A549 (cell line): ENCODE measurements around the gene SEMA5A.

Source experiments
- CHD2 ChIP-seq: fragments of 150-350 bp; IDR thresholded peaks from 2 replicates; pipeline ENCODE4 v1.6.1; 2014; ENCODE audit warnings: low read length; ENCODE audit not compliant: partially characterized antibody
- EP300 ChIP-seq, 2 experiments: fragments of >200 bp; sonication (Bioruptor Twin); formaldehyde crosslinking; IDR thresholded peaks; 2 replicates in 1 of 2; 3 replicates in 1 of 2; pipeline ENCODE4 v1.6.1; 2016 to 2017
- HDAC2 ChIP-seq: fragments of 200-600 bp; sonication (generic); IDR thresholded peaks from 2 replicates; pipeline ENCODE4 v1.6.1; 2016
- JUN ChIP-seq, 2 experiments: fragments of >200 bp; sonication (Bioruptor Twin); formaldehyde crosslinking; IDR thresholded peaks; 2 replicates in 1 of 2; 3 replicates in 1 of 2; pipeline ENCODE4 v1.6.1; 2016 to 2017
- MAFK ChIP-seq: fragments of 450-650 bp; IDR thresholded peaks from 2 replicates; pipeline ENCODE4 v1.6.1; 2014; ENCODE audit not compliant: partially characterized antibody
- MAX ChIP-seq: IDR thresholded peaks from 2 replicates; pipeline ENCODE4 v1.6.1; 2012
- POLR2A ChIP-seq: IDR thresholded peaks from 2 replicates; pipeline ENCODE4 v1.6.1; 2012; ENCODE audit warnings: mild to moderate bottlenecking, low read length
- POLR2AphosphoS2 ChIP-seq: conservative IDR thresholded peaks from 2 replicates; pipeline ENCODE4 v1.6.1; 2012; ENCODE audit warnings: low read length, improper control_type of control experiment, inconsistent platforms
- REST ChIP-seq: fragments of 200-600 bp; sonication (generic); IDR thresholded peaks from 2 replicates; pipeline ENCODE4 v1.6.1; 2016; ENCODE audit warnings: antibody characterized with exemption, mild to moderate bottlenecking, moderate library complexity
- SREBF2 ChIP-seq: fragments of 450-650 bp; IDR thresholded peaks from 2 replicates; pipeline ENCODE4 v1.6.1; 2014; ENCODE audit warnings: mild to moderate bottlenecking, moderate library complexity
- TF ChIP-seq, protein P1 (sequence below): fragments of >200 bp; sonication (Bioruptor Twin); formaldehyde crosslinking; IDR thresholded peaks from 3 replicates; pipeline ENCODE4 v1.5.1; 2016

- TF ChIP-seq SREBF2 (no peak), POLR2A (no peak), MAX (no peak), POLR2AphosphoS2 (no peak), CHD2 (no peak), REST (no peak), HDAC2 (no peak), MAFK (no peak), EP300 (IDR thresholded peaks at IDR 0.05) (no peak), JUN (IDR thresholded peaks at IDR 0.05) (no peak)
- TF ChIP-seq, protein P1, sequence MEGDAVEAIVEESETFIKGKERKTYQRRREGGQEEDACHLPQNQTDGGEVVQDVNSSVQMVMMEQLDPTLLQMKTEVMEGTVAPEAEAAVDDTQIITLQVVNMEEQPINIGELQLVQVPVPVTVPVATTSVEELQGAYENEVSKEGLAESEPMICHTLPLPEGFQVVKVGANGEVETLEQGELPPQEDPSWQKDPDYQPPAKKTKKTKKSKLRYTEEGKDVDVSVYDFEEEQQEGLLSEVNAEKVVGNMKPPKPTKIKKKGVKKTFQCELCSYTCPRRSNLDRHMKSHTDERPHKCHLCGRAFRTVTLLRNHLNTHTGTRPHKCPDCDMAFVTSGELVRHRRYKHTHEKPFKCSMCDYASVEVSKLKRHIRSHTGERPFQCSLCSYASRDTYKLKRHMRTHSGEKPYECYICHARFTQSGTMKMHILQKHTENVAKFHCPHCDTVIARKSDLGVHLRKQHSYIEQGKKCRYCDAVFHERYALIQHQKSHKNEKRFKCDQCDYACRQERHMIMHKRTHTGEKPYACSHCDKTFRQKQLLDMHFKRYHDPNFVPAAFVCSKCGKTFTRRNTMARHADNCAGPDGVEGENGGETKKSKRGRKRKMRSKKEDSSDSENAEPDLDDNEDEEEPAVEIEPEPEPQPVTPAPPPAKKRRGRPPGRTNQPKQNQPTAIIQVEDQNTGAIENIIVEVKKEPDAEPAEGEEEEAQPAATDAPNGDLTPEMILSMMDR = no peak
Observed at GRCh38 chr5:9482381-9482780, 63.5 kb downstream of the SEMA5A start.
